Heart left ventricle (tissue), 13 donors: ENCODE data around the gene PLEKHG3.

ENCODE experiments used
- CTCF ChIP-seq, 12 donors: fragments of 200-600 bp; sonication (generic) in 4 of 12; IDR thresholded peaks; one replicate each; pipeline versions ENCODE4 v1.5.0 to v1.8.0; 2018 to 2022; ENCODE audit warnings: antibody characterized with exemption in 12 of 12, mild to moderate bottlenecking in 5 of 12
- POLR2A ChIP-seq, 2 donors: fragments of 450-650 bp; IDR thresholded peaks; one replicate each; pipeline ENCODE4 v1.6.1; 2017; ENCODE audit warnings: antibody characterized with exemption in 2 of 2, mild to moderate bottlenecking in 2 of 2, moderate library complexity in 2 of 2
- donor health status: ischemic (EF 13 %, LVEDD 7.1; RV severe dilation, severe dysfunction).
- donor health status: DM: no; HTN: yes; CAD: no.
- donor health status: DM: no; HTN: no; CAD: no.
- donor health status: ischemic (EF 25% LVEDD 6.9; RV normal size, moderate dysfunction).
- donor health status: ischemic (EF 25% LVEDD 5.7; RV mildly dilated, moderate dysfunction).
- donor health status: ischemic (EF 35%, LVEDD 5.7; RV mildly dilated, moderate dysfunction).
- donor health status: nonischemic (EF 11% LVEDD 7.7; RV severe dilation, severe dysfunction).
- donor health status: DM: yes; HTN: yes; CAD: no.
- donor health status: PGD.
- donor health status: ischemic (EF 29% LVEDD 5.4; RV normal size, mild dysfunction).
- donor health status: nonischemic (EF 23%, LVEDD 6.1; RV moderate dilation, normal function).

GRCh38 chr14:64753374-64753773 lies 49.1 kb downstream of the PLEKHG3 start:
- TF ChIP-seq CTCF (IDR thresholded peaks at IDR 0.05): no peak
- TF ChIP-seq POLR2A (IDR thresholded peaks at IDR 0.05): no peak
